PC-3 (cell line): ENCODE results near the gene TMEM164. TPM values are rescaled to one million over a fixed set of nuclear protein-coding genes. Genes with fewer than 3 reads are reported as not detected.

ENCODE experiments used
- ATAC-seq: fragments of 200-7000 bp; cut with Tn5 transposase; 2 replicates; pipeline ENCODE4 v1.9.1; 2020; ENCODE audit warnings: mild to moderate bottlenecking, moderate library complexity
- BruUV-seq: library from RNA; stranded (reverse); fragments of 400-500 nt; replicated peaks from 2 replicates; lab custom pipeline; 2021; lab: Mats Ljungman, UMichigan
- CTCF ChIA-PET: fragments of 300-600 bp; sonication (Branson Sonifier 250); formaldehyde crosslinking; loops from one replicate; lab custom pipeline; 2022; ENCODE audit warnings: antibody characterized with exemption; lab: Charles Lee
- POLR2A ChIA-PET: fragments of 300-600 bp; sonication (Branson Sonifier 250); formaldehyde crosslinking; loops from one replicate; lab custom pipeline; 2022; ENCODE audit warnings: antibody characterized with exemption; ENCODE audit not compliant: unreplicated experiment; lab: Charles Lee
- DNase-seq: peaks from one replicate; pipeline ENCODE4 v3.0.0-alpha.2; 2015
- H2AFZ ChIP-seq: fragments of 300-600 bp; sonication (generic); 2 replicates; pipeline ENCODE4 v1.6.0; 2016; ENCODE audit warnings: antibody characterized with exemption, low read length
- H3F3A ChIP-seq: fragments of 300-600 bp; sonication (generic); one replicate; pipeline ENCODE4 v1.6.0; 2017; ENCODE audit warnings: antibody characterized with exemption, low read length, control low read depth, mild to moderate bottlenecking; ENCODE audit not compliant: unreplicated experiment
- H3K27ac ChIP-seq: fragments of 300-600 bp; sonication (generic); 2 replicates; pipeline ENCODE4 v1.5.1; 2016; ENCODE audit warnings: mild to moderate bottlenecking, low read length
- H3K27me3 ChIP-seq: fragments of 300-600 bp; sonication (generic); 2 replicates; pipeline ENCODE4 v1.6.1; 2016; ENCODE audit warnings: low read length, mixed read lengths
- H3K36me3 ChIP-seq: fragments of 300-600 bp; sonication (generic); 2 replicates; pipeline ENCODE4 v1.6.1; 2016; ENCODE audit warnings: low read depth, mixed run types, low read length, mixed read lengths
- H3K4me1 ChIP-seq: fragments of 300-600 bp; sonication (generic); 2 replicates; pipeline ENCODE4 v1.5.1; 2016; ENCODE audit warnings: low read length; ENCODE audit not compliant: insufficient read depth
- H3K4me2 ChIP-seq: fragments of 300-600 bp; sonication (generic); 2 replicates; pipeline ENCODE4 v1.6.0; 2016; ENCODE audit warnings: low read length
- H3K4me3 ChIP-seq: fragments of 300-600 bp; sonication (generic); 2 replicates; pipeline ENCODE4 v1.5.1; 2016; ENCODE audit warnings: mild to moderate bottlenecking, low read length, mixed read lengths
- H3K79me2 ChIP-seq: fragments of 300-600 bp; sonication (generic); 2 replicates; pipeline ENCODE4 v1.6.1; 2017; ENCODE audit warnings: low read length, mixed read lengths
- H3K9ac ChIP-seq: fragments of 300-600 bp; sonication (generic); 2 replicates; pipeline ENCODE4 v1.6.0; 2016; ENCODE audit warnings: mild to moderate bottlenecking, low read length
- H3K9me2 ChIP-seq: fragments of 300-600 bp; sonication (generic); replicated peaks from 2 replicates; pipeline ENCODE4 v1.6.1; 2016; ENCODE audit warnings: mixed run types, low read length, mixed read lengths
- H3K9me3 ChIP-seq: fragments of 300-600 bp; sonication (generic); 2 replicates; pipeline ENCODE4 v1.6.1; 2016; ENCODE audit warnings: low read length, mixed read lengths
- H4K20me1 ChIP-seq: fragments of 300-600 bp; sonication (generic); 2 replicates; pipeline ENCODE4 v1.6.1; 2016; ENCODE audit warnings: low read length, mixed read lengths
- EZH2 ChIP-seq: fragments of 300-600 bp; sonication (generic); IDR thresholded peaks from one replicate; pipeline ENCODE4 v1.6.1; 2017; ENCODE audit warnings: antibody characterized with exemption, mild to moderate bottlenecking, low read length; ENCODE audit not compliant: unreplicated experiment
- EZH2phosphoT487 ChIP-seq: fragments of 300-600 bp; sonication (generic); IDR thresholded peaks from 2 replicates; pipeline ENCODE4 v1.6.1; 2018; ENCODE audit warnings: mild to moderate bottlenecking, antibody characterized with exemption, low read length, borderline replicate concordance
- intact Hi-C: fragments of 100-400 bp; cut with micrococcal nuclease; formaldehyde crosslinking; loops from 2 replicates; pipeline ENCODE4 v1.9.0; 2023
- total RNA-seq: library from RNA; depleted of rRNA; stranded (reverse); fragments of >200 nt; gene quantifications from 2 replicates; pipeline ENCODE4 v1.2.3, GENCODE V29; 2014
- TF ChIP-seq, protein P1 (sequence below): fragments of 300-600 bp; sonication (generic); conservative IDR thresholded peaks from 2 replicates; pipeline ENCODE4 v1.5.1; 2017; ENCODE audit warnings: antibody characterized with exemption, low read depth, mild to moderate bottlenecking, low read length

Gene TMEM164
- total RNA-seq, 1 experiment from 2014 or later: 26.6 TPM

GRCh38 chrX:110056419-110056818, 53.5 kb downstream of the TMEM164 start:
- Histone ChIP-seq H3K36me3 (no peaks in the 10 kb centered on the region), H3K4me2 (no peak overlapping the region), H4K20me1 (no peaks in the 10 kb centered on the region), H3K27ac (no peak overlapping the region), H3K9ac (no peak overlapping the region), H3K4me3 (no peak overlapping the region), H3K79me2 (no peaks in the 10 kb centered on the region), H3K4me1 (peaks cover 5% of the 10 kb centered on the region; the same call in 1 of the 2 replicates), H3K9me3 (no peaks in the 10 kb centered on the region), H3K27me3 (no peaks in the 10 kb centered on the region), H3F3A (no peaks in the 10 kb centered on the region), H3K9me2 (no peaks in the 10 kb centered on the region), H2AFZ (no peak overlapping the region)
- ATAC-seq (no peak), DNase-seq (no peak)
- no TSS peak for BruUV-seq
- POLR2A ChIA-PET: no interaction called here
- TF ChIP-seq EZH2phosphoT487 (no peak), EZH2 (no peak)
- TF ChIP-seq, protein P1, sequence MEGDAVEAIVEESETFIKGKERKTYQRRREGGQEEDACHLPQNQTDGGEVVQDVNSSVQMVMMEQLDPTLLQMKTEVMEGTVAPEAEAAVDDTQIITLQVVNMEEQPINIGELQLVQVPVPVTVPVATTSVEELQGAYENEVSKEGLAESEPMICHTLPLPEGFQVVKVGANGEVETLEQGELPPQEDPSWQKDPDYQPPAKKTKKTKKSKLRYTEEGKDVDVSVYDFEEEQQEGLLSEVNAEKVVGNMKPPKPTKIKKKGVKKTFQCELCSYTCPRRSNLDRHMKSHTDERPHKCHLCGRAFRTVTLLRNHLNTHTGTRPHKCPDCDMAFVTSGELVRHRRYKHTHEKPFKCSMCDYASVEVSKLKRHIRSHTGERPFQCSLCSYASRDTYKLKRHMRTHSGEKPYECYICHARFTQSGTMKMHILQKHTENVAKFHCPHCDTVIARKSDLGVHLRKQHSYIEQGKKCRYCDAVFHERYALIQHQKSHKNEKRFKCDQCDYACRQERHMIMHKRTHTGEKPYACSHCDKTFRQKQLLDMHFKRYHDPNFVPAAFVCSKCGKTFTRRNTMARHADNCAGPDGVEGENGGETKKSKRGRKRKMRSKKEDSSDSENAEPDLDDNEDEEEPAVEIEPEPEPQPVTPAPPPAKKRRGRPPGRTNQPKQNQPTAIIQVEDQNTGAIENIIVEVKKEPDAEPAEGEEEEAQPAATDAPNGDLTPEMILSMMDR: no peak
- CTCF ChIA-PET: no interaction called here
- intact Hi-C loops: no loop called here

DNA sequence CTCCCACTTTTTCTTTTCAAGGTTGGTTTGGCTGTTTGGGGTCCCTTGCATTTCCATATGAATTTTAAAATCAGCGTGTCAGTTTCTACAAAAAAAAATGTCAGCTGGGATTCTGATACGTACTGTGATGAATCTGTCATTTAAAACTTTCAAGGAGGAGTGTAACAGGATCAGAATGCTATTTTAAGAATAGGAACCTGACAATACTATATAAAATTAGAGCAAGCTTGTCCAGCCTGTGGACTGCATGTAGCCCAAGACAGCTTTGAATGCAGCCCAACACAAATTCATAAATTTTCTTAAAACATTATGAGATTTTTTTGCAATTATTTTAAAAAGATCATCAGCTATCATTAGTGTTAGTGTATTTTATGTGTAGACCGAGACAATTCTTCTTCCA, 56.5 kb downstream of the TMEM164 start:
- no peak overlapping the region for H2AFZ ChIP-seq
- H3F3A ChIP-seq: no peaks in the 10 kb centered on the region
- H3K9me2 ChIP-seq: no peaks in the 10 kb centered on the region
- CTCF ChIA-PET: interaction anchor here (0.6 kb wide), 1 partner anchor 21 kb away, joined by 5 read pairs; no protein-coding TSS in a partner anchor
- H3K27ac ChIP-seq: no peak overlapping the region
- H3K4me1 ChIP-seq: peaks cover 5% of the 10 kb centered on the region; the same call in 1 of the 2 replicates
- no peak overlapping the region for H3K4me3 ChIP-seq
- no peaks in the 10 kb centered on the region for H3K79me2 ChIP-seq
- H3K36me3 ChIP-seq: no peaks in the 10 kb centered on the region
- POLR2A ChIA-PET: no interaction called here
- DNase-seq (no peak), ATAC-seq (no peak)
- intact Hi-C loops: no loop called here
- H3K9ac ChIP-seq: no peak overlapping the region
- H3K4me2 ChIP-seq: no peak overlapping the region
- H4K20me1 ChIP-seq: no peaks in the 10 kb centered on the region
- no peaks in the 10 kb centered on the region for H3K27me3 ChIP-seq
- TF ChIP-seq, protein P1: no peak
- TF ChIP-seq EZH2: no peak
- no peak for TF ChIP-seq EZH2phosphoT487
- H3K9me3 ChIP-seq: no peaks in the 10 kb centered on the region
- no TSS peak for BruUV-seq

DNA sequence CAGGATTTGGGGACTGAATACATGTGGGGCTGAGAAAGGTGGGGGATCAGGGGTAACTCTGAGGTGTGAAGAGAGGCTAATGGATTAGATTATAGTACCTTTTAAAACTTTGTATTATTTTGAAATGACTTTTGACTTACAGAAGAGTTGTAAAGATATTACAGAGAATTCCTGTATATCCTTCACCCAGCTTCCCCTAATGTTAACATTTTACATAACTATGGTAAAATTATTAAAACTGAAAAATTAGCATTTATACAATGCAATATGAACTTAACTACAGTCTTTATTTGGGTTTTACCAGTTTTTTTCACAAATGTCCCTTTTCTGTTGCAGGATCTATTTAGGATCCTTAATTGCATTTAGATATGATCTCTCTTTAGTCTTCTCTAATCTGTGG, 57.4 kb downstream of the TMEM164 start:
- no peaks in the 10 kb centered on the region for H3K36me3 ChIP-seq
- intact Hi-C loops: no loop called here
- H3K4me1 ChIP-seq: peaks cover 5% of the 10 kb centered on the region; the same call in 1 of the 2 replicates
- ChIA-PET CTCF (no interaction called here), POLR2A (no interaction called here)
- no peaks in the 10 kb centered on the region for H3K27me3 ChIP-seq
- DNase-seq (no peak), ATAC-seq (no peak)
- no peaks in the 10 kb centered on the region for H3K9me3 ChIP-seq
- TF ChIP-seq, protein P1: no peak
- TF ChIP-seq EZH2phosphoT487: no peak
- no peak for TF ChIP-seq EZH2
- H4K20me1 ChIP-seq: no peaks in the 10 kb centered on the region
- no peaks in the 10 kb centered on the region for H3K9me2 ChIP-seq
- H3K79me2 ChIP-seq: no peaks in the 10 kb centered on the region
- H3K4me3 ChIP-seq: no peak overlapping the region
- no peak overlapping the region for H3K4me2 ChIP-seq
- BruUV-seq: no TSS peak
- no peak overlapping the region for H3K27ac ChIP-seq
- no peak overlapping the region for H2AFZ ChIP-seq
- H3K9ac ChIP-seq: no peak overlapping the region
- no peaks in the 10 kb centered on the region for H3F3A ChIP-seq
